Panc1 (cell line): ENCODE data around the gene C11orf42. TPM values are rescaled to one million over a fixed set of nuclear protein-coding genes. Genes with fewer than 3 reads are reported as not detected.
A peak's percentile ranks its signal among the peaks of the same experiment; 100 is the strongest.

Experiments
- ATAC-seq: fragments of 200-7000 bp; cut with Tn5 transposase; 2 replicates; pipeline ENCODE4 v1.9.1; 2020; ENCODE audit warnings: mild to moderate bottlenecking, moderate library complexity
- Bru-seq: library from RNA; stranded (reverse); fragments of 400-500 nt; gene quantifications from one replicate; lab custom pipeline; 2021; lab: Mats Ljungman, UMichigan
- BruChase-seq, 2 experiments: library from RNA; stranded (reverse); fragments of 400-500 nt; gene quantifications; one replicate each; lab custom pipeline; 2021; lab: Mats Ljungman, UMichigan
- BruUV-seq: library from RNA; stranded (reverse); fragments of 400-500 nt; replicated peaks from 2 replicates; lab custom pipeline; 2021; lab: Mats Ljungman, UMichigan
- CTCF ChIA-PET: fragments of 300-600 bp; sonication (Branson Sonifier 250); formaldehyde crosslinking; loops from one replicate; lab custom pipeline; 2022; ENCODE audit warnings: antibody characterized with exemption; lab: Charles Lee
- POLR2A ChIA-PET: fragments of 300-600 bp; sonication (Branson Sonifier 250); formaldehyde crosslinking; loops from one replicate; lab custom pipeline; 2022; ENCODE audit warnings: antibody characterized with exemption; lab: Charles Lee
- DNase-seq: peaks from one replicate; pipeline ENCODE4 v3.0.0-alpha.2; 2010; ENCODE audit warnings: low read depth, low spot score
- H3K27ac ChIP-seq: 2 replicates; pipeline ENCODE4 v1.5.1; 2011; ENCODE audit warnings: mild to moderate bottlenecking, low read length, inconsistent platforms
- H3K27me3 ChIP-seq: fragments of 200-500 bp; sonication (Bioruptor generic); 2 replicates; pipeline ENCODE4 v1.6.0; 2014; ENCODE audit warnings: low read length, inconsistent platforms; ENCODE audit not compliant: control insufficient read depth, insufficient read depth
- H3K36me3 ChIP-seq: fragments of 200-500 bp; sonication (Bioruptor generic); 2 replicates; pipeline ENCODE4 v1.5.1; 2014; ENCODE audit warnings: inconsistent platforms, mild to moderate bottlenecking, low read length, moderate library complexity; ENCODE audit not compliant: control insufficient read depth, insufficient read depth
- H3K4me1 ChIP-seq: 2 replicates; pipeline ENCODE4 v1.5.1; 2011; ENCODE audit warnings: inconsistent platforms, mild to moderate bottlenecking, low read length, moderate library complexity; ENCODE audit not compliant: control insufficient read depth, insufficient read depth
- H3K4me3 ChIP-seq, 2 experiments: 2 replicates each; pipeline ENCODE4 v1.5.1; 2011 to 2012; ENCODE audit warnings: low read depth in 2 of 2, low read length in 2 of 2, mild to moderate bottlenecking in 2 of 2, inconsistent platforms in 1 of 2, moderate library complexity in 1 of 2
- H3K9me3 ChIP-seq: fragments of 200-500 bp; sonication (Bioruptor generic); 2 replicates; pipeline ENCODE4 v1.5.1; 2014; ENCODE audit warnings: low read depth, mild to moderate bottlenecking, inconsistent platforms, low read length, moderate library complexity; ENCODE audit not compliant: control insufficient read depth, insufficient read depth
- CTCF ChIP-seq: fragments of 450-650 bp; IDR thresholded peaks from 2 replicates; pipeline ENCODE4 v1.5.1; 2017; ENCODE audit warnings: mild to moderate bottlenecking
- POLR2AphosphoS5 ChIP-seq: IDR thresholded peaks from 2 replicates; pipeline ENCODE4 v1.6.1; 2012; ENCODE audit warnings: mild to moderate bottlenecking, low read depth, low read length, moderate library complexity
- REST ChIP-seq, 2 experiments: IDR thresholded peaks; 2 replicates each; pipeline ENCODE4 v1.6.1; 2011 to 2012; ENCODE audit warnings: low read depth in 2 of 2, control low read depth in 1 of 2, low read length in 1 of 2, mild to moderate bottlenecking in 1 of 2, moderate library complexity in 1 of 2; ENCODE audit not compliant: insufficient read depth in 1 of 2
- SIN3A ChIP-seq: IDR thresholded peaks from 2 replicates; pipeline ENCODE4 v1.6.1; 2012; ENCODE audit warnings: low read depth, mild to moderate bottlenecking, low read length, moderate library complexity, borderline replicate concordance; ENCODE audit not compliant: insufficient read depth
- TCF7L2 ChIP-seq: IDR thresholded peaks from 2 replicates; pipeline ENCODE4 v1.6.1; 2011; ENCODE audit warnings: mild to moderate bottlenecking, low read depth, low read length, inconsistent platforms
- in situ Hi-C: cut with HindIII; loops from 2 replicates; pipeline ENCODE4 v1.10.0; 2016; ENCODE audit warnings: low sequenced_read_pairs, low pct_unique_long_range_greater_than_20kb
- intact Hi-C: fragments of 100-400 bp; cut with micrococcal nuclease; formaldehyde crosslinking; loops from one replicate; pipeline ENCODE4 v1.10.0; 2022; ENCODE audit not compliant: unreplicated experiment
- long read RNA-seq: library from polyadenylated mRNA; unstranded; transcript quantifications from one replicate; pipeline ENCODE4 v2.0.0, GENCODE V29; 2021; ENCODE audit not compliant: unreplicated experiment
- polyA plus RNA-seq: library from polyadenylated mRNA; unstranded; fragments of >200 nt; gene quantifications from one replicate; pipeline ENCODE4 v1.2.1, GENCODE V29; 2012; ENCODE audit warnings: missing spikeins; ENCODE audit not compliant: insufficient read length
- total RNA-seq: library from RNA; stranded (reverse); gene quantifications from one replicate; pipeline ENCODE4 v1.2.1, GENCODE V29; 2021; ENCODE audit not compliant: unreplicated experiment

Gene C11orf42
- not detected for total RNA-seq
- 0.19 TPM for polyA plus RNA-seq
- Bru-seq, nascent RNA = not detected
- not detected for BruChase-seq, experiment 1, labeled RNA remaining after a 2-hour chase
- BruChase-seq, experiment 2, labeled RNA remaining after a 6-hour chase = not detected
- long read RNA-seq, partial matches to known transcripts = 0 of 4 reads
- long read RNA-seq, other reads (novel, unspliced or antisense) = 4 of 4 reads

- H3K36me3 ChIP-seq = no peaks in the 10 kb centered on the region; the same call in 1 of the 2 replicates
- in situ Hi-C loops = no loop called here
- no peak within 1 kb of the TSS for H3K4me3 ChIP-seq
- DNase-seq (no peak), ATAC-seq (no peak)
- no peak within 1 kb of the TSS for H3K27ac ChIP-seq
- no peaks in the 10 kb centered on the region for H3K9me3 ChIP-seq
- no peak for TF ChIP-seq REST (IDR thresholded peaks at IDR 0.05; ENCODE audit: insufficient read depth in 1 of 2, low read depth in 2 of 2, low read length in 1 of 2)
- no peak for TF ChIP-seq CTCF
- no peak for TF ChIP-seq POLR2AphosphoS5
- TF ChIP-seq TCF7L2 = no peak
- no peak for TF ChIP-seq SIN3A
- no peaks in the 10 kb centered on the region for H3K27me3 ChIP-seq
- CTCF ChIA-PET = no interaction called here
- H3K4me1 ChIP-seq = no peaks in the 10 kb centered on the region
- POLR2A ChIA-PET = no interaction called here
- BruUV-seq = no TSS peak
- intact Hi-C loops = no loop called here
Observed at GRCh38 chr11:6205366-6205765, at the start of gene C11orf42. Gene C11orf42, plus strand, starts transcription at chr11:6205557. Its CDS starts 59 bp downstream, at chr11:6205616.

GRCh38 chr11:6156628-6157359 lies 48.6 kb upstream of the C11orf42 start:
- Histone ChIP-seq H3K36me3 (no peaks in the 10 kb centered on the region), H3K27me3 (no peaks in the 10 kb centered on the region), H3K4me3 (no peak overlapping the region), H3K9me3 (no peaks in the 10 kb centered on the region), H3K4me1 (no peaks in the 10 kb centered on the region), H3K27ac (no peak overlapping the region)
- ATAC-seq (peak; percentile 37; the same call in 1 of the 2 replicates), DNase-seq (no peak)
- ChIA-PET POLR2A (no interaction called here), CTCF (no interaction called here)
- BruUV-seq = no TSS peak
- intact Hi-C loops (no loop called here), in situ Hi-C loops (no loop called here)
- TF ChIP-seq REST (IDR thresholded peaks at IDR 0.05; ENCODE audit: insufficient read depth in 1 of 2, low read depth in 2 of 2, low read length in 1 of 2) (no peak), CTCF (no peak), SIN3A (no peak), POLR2AphosphoS5 (no peak), TCF7L2 (no peak)
